HEK293 (cell line): Measurements from ENCODE around the gene NUP210.

Source experiments
- GFI1B ChIP-seq: fragments of 450-650 bp; formaldehyde crosslinking; IDR thresholded peaks from 2 replicates; pipeline ENCODE4 v1.5.1; 2016; ENCODE audit warnings: missing biosample characterization, missing genetic modification characterization
- GLIS2 ChIP-seq: fragments of 450-650 bp; formaldehyde crosslinking; IDR thresholded peaks from 2 replicates; pipeline ENCODE4 v1.5.1; 2016; ENCODE audit warnings: missing biosample characterization, missing genetic modification characterization
- MYNN ChIP-seq: fragments of 450-650 bp; formaldehyde crosslinking; IDR thresholded peaks from 2 replicates; pipeline ENCODE4 v1.5.1; 2016; ENCODE audit warnings: missing biosample characterization, missing genetic modification characterization, borderline replicate concordance
- MZF1 ChIP-seq: fragments of 450-650 bp; formaldehyde crosslinking; IDR thresholded peaks from 2 replicates; pipeline ENCODE4 v1.5.1; 2017; ENCODE audit warnings: missing biosample characterization, missing genetic modification characterization, borderline replicate concordance
- RBAK ChIP-seq: fragments of 450-650 bp; formaldehyde crosslinking; IDR thresholded peaks from 2 replicates; pipeline ENCODE4 v1.5.1; 2016; ENCODE audit warnings: missing biosample characterization, missing genetic modification characterization
- REPIN1 ChIP-seq: fragments of 450-650 bp; formaldehyde crosslinking; IDR thresholded peaks from 2 replicates; pipeline ENCODE4 v1.5.1; 2017; ENCODE audit warnings: missing biosample characterization, missing genetic modification characterization, low read depth
- ZBTB20 ChIP-seq: fragments of 450-650 bp; formaldehyde crosslinking; IDR thresholded peaks from 2 replicates; pipeline ENCODE4 v1.5.1; 2016; ENCODE audit warnings: missing biosample characterization, missing genetic modification characterization
- ZBTB8A ChIP-seq: fragments of 450-650 bp; formaldehyde crosslinking; IDR thresholded peaks from 2 replicates; pipeline ENCODE4 v1.5.1; 2016; ENCODE audit warnings: missing biosample characterization, missing genetic modification characterization
- ZNF10 ChIP-seq: fragments of 450-650 bp; formaldehyde crosslinking; IDR thresholded peaks from 2 replicates; pipeline ENCODE4 v1.5.1; 2017; ENCODE audit warnings: missing biosample characterization, missing genetic modification characterization
- ZNF169 ChIP-seq: fragments of 450-650 bp; formaldehyde crosslinking; IDR thresholded peaks from 2 replicates; pipeline ENCODE4 v1.5.1; 2016; ENCODE audit warnings: missing biosample characterization, missing genetic modification characterization
- ZNF2 ChIP-seq: fragments of 450-650 bp; formaldehyde crosslinking; IDR thresholded peaks from 2 replicates; pipeline ENCODE4 v1.5.1; 2016; ENCODE audit warnings: missing biosample characterization, missing genetic modification characterization
- ZNF302 ChIP-seq: fragments of 450-650 bp; formaldehyde crosslinking; IDR thresholded peaks from 2 replicates; pipeline ENCODE4 v1.5.1; 2016; ENCODE audit warnings: missing biosample characterization, missing genetic modification characterization, low read depth
- ZNF311 ChIP-seq: fragments of 450-650 bp; formaldehyde crosslinking; IDR thresholded peaks from 2 replicates; pipeline ENCODE4 v1.5.1; 2017; ENCODE audit warnings: missing biosample characterization, missing genetic modification characterization, borderline replicate concordance
- ZNF341 ChIP-seq: fragments of 450-650 bp; formaldehyde crosslinking; IDR thresholded peaks from 2 replicates; pipeline ENCODE4; 2016; ENCODE audit warnings: low read depth, missing biosample characterization, missing genetic modification characterization
- ZNF626 ChIP-seq: fragments of 450-650 bp; sonication (Bioruptor Pico); formaldehyde crosslinking; IDR thresholded peaks from 2 replicates; pipeline ENCODE4 v1.5.1; 2018; ENCODE audit warnings: missing biosample characterization, missing genetic modification characterization, inconsistent platforms
- ZNF76 ChIP-seq: fragments of 450-650 bp; formaldehyde crosslinking; IDR thresholded peaks from 2 replicates; pipeline ENCODE4; 2016; ENCODE audit warnings: low read depth, missing biosample characterization, missing genetic modification characterization, borderline replicate concordance
- ZXDB ChIP-seq: fragments of 450-650 bp; formaldehyde crosslinking; IDR thresholded peaks from 2 replicates; pipeline ENCODE4 v1.5.1; 2016; ENCODE audit warnings: missing biosample characterization, missing genetic modification characterization
- TF ChIP-seq, protein P1 (sequence below): fragments of 450-650 bp; formaldehyde crosslinking; IDR thresholded peaks from 2 replicates; pipeline ENCODE4 v1.5.1; 2016; ENCODE audit warnings: missing biosample characterization, missing genetic modification characterization
- TF ChIP-seq, protein P2 (sequence below): fragments of 450-650 bp; formaldehyde crosslinking; IDR thresholded peaks from 2 replicates; pipeline ENCODE4 v1.5.1; 2016; ENCODE audit warnings: missing biosample characterization, missing genetic modification characterization
- TF ChIP-seq, protein P3 (sequence below): fragments of 450-650 bp; formaldehyde crosslinking; IDR thresholded peaks from 2 replicates; pipeline ENCODE4 v1.5.1; 2016; ENCODE audit warnings: missing biosample characterization, missing genetic modification characterization
- TF ChIP-seq, protein P4 (sequence below): fragments of 450-650 bp; formaldehyde crosslinking; IDR thresholded peaks from 2 replicates; pipeline ENCODE4 v1.5.1; 2016; ENCODE audit warnings: missing biosample characterization, missing genetic modification characterization, low read depth
- TF ChIP-seq, protein P5 (sequence below): fragments of 450-650 bp; formaldehyde crosslinking; IDR thresholded peaks from 2 replicates; pipeline ENCODE4 v1.5.1; 2016; ENCODE audit warnings: missing biosample characterization, missing genetic modification characterization
- TF ChIP-seq, protein P6 (sequence below): fragments of 450-650 bp; IDR thresholded peaks from 2 replicates; pipeline ENCODE4 v1.5.1; 2018; ENCODE audit warnings: missing biosample characterization, missing genetic modification characterization
- TF ChIP-seq, protein P7 (sequence below): fragments of 450-650 bp; formaldehyde crosslinking; IDR thresholded peaks from 2 replicates; pipeline ENCODE4 v1.5.1; 2016; ENCODE audit warnings: missing biosample characterization, missing genetic modification characterization

NUP210 gene

DNA sequence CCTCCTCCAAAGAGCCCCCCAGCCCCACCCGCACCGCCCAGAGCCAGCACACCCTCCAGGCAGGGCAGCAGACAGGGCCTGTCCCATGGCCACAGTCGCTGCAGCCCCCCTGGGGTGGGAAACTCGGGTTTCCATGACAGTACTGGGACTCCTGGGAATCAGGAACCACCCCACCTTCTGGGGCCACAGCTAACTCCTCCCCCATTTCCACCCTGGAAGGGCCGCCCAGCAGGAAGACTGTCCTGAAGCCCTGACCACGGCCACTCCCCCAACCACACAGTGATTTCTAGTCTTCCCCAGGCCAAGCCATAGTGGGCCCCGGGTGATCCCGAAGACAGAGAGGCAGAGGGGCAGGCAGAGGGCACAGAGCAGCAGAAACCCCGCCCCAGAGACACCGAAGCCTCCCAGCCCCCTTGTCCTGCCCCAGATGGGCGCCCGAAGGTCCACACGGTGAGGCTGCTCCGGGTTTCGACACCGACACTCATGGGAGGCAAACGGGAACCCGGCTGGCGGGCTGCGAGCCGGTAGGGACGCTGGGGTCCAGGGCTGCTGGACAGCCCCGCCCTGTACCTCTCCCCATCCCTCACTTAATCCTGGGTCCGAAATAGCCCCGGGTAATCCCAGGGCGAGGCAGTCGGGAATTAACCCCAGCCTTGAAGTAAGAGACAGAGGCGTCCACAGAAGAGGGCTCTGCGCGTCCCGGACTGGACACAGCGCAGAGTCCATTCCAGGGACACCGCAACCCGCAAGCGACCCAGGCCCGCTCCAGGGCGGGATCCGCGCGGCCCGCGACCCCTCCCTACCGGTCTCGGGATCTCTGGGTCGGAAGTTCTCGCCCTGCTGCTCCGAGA, 138.4 kb downstream of the NUP210 start (continued):
- TF ChIP-seq ZXDB (tag by site-specific recombination) (no peak), ZNF2 (tag by site-specific recombination) (no peak), REPIN1 (no peak), ZNF311 (tag by site-specific recombination) (no peak), MYNN (tag by site-specific recombination) (no peak), GFI1B (tag by site-specific recombination) (no peak), MZF1 (no peak), GLIS2 (tag by site-specific recombination) (peak; percentile 47), ZNF302 (tag by site-specific recombination) (no peak), ZNF76 (tag by site-specific recombination) (peak; percentile 67; the same call in 1 of the 2 replicates), RBAK (tag by site-specific recombination) (no peak), ZNF169 (tag by site-specific recombination) (no peak), ZNF10 (tag by site-specific recombination) (no peak), ZNF626 (tag by site-specific recombination) (no peak), ZNF341 (tag by site-specific recombination) (peak; percentile 41; the same call in 1 of the 2 replicates), ZBTB8A (tag by site-specific recombination) (peak; percentile 34; the same call in 1 of the 2 replicates), ZBTB20 (peak; percentile 88)
- TF ChIP-seq, protein P1, sequence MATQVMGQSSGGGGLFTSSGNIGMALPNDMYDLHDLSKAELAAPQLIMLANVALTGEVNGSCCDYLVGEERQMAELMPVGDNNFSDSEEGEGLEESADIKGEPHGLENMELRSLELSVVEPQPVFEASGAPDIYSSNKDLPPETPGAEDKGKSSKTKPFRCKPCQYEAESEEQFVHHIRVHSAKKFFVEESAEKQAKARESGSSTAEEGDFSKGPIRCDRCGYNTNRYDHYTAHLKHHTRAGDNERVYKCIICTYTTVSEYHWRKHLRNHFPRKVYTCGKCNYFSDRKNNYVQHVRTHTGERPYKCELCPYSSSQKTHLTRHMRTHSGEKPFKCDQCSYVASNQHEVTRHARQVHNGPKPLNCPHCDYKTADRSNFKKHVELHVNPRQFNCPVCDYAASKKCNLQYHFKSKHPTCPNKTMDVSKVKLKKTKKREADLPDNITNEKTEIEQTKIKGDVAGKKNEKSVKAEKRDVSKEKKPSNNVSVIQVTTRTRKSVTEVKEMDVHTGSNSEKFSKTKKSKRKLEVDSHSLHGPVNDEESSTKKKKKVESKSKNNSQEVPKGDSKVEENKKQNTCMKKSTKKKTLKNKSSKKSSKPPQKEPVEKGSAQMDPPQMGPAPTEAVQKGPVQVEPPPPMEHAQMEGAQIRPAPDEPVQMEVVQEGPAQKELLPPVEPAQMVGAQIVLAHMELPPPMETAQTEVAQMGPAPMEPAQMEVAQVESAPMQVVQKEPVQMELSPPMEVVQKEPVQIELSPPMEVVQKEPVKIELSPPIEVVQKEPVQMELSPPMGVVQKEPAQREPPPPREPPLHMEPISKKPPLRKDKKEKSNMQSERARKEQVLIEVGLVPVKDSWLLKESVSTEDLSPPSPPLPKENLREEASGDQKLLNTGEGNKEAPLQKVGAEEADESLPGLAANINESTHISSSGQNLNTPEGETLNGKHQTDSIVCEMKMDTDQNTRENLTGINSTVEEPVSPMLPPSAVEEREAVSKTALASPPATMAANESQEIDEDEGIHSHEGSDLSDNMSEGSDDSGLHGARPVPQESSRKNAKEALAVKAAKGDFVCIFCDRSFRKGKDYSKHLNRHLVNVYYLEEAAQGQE (tag by site-specific recombination), result peak; percentile 52; the same call in 1 of the 2 replicates
- TF ChIP-seq, protein P2, sequence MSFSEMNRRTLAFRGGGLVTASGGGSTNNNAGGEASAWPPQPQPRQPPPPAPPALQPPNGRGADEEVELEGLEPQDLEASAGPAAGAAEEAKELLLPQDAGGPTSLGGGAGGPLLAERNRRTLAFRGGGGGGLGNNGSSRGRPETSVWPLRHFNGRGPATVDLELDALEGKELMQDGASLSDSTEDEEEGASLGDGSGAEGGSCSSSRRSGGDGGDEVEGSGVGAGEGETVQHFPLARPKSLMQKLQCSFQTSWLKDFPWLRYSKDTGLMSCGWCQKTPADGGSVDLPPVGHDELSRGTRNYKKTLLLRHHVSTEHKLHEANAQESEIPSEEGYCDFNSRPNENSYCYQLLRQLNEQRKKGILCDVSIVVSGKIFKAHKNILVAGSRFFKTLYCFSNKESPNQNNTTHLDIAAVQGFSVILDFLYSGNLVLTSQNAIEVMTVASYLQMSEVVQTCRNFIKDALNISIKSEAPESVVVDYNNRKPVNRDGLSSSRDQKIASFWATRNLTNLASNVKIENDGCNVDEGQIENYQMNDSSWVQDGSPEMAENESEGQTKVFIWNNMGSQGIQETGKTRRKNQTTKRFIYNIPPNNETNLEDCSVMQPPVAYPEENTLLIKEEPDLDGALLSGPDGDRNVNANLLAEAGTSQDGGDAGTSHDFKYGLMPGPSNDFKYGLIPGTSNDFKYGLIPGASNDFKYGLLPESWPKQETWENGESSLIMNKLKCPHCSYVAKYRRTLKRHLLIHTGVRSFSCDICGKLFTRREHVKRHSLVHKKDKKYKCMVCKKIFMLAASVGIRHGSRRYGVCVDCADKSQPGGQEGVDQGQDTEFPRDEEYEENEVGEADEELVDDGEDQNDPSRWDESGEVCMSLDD, result no peak
- TF ChIP-seq, protein P3, sequence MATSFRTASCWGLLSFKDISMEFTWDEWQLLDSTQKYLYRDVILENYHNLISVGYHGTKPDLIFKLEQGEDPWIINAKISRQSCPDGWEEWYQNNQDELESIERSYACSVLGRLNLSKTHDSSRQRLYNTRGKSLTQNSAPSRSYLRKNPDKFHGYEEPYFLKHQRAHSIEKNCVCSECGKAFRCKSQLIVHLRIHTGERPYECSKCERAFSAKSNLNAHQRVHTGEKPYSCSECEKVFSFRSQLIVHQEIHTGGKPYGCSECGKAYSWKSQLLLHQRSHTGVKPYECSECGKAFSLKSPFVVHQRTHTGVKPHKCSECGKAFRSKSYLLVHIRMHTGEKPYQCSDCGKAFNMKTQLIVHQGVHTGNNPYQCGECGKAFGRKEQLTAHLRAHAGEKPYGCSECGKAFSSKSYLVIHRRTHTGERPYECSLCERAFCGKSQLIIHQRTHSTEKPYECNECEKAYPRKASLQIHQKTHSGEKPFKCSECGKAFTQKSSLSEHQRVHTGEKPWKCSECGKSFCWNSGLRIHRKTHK (tag by site-specific recombination), result no peak
- TF ChIP-seq, protein P4, sequence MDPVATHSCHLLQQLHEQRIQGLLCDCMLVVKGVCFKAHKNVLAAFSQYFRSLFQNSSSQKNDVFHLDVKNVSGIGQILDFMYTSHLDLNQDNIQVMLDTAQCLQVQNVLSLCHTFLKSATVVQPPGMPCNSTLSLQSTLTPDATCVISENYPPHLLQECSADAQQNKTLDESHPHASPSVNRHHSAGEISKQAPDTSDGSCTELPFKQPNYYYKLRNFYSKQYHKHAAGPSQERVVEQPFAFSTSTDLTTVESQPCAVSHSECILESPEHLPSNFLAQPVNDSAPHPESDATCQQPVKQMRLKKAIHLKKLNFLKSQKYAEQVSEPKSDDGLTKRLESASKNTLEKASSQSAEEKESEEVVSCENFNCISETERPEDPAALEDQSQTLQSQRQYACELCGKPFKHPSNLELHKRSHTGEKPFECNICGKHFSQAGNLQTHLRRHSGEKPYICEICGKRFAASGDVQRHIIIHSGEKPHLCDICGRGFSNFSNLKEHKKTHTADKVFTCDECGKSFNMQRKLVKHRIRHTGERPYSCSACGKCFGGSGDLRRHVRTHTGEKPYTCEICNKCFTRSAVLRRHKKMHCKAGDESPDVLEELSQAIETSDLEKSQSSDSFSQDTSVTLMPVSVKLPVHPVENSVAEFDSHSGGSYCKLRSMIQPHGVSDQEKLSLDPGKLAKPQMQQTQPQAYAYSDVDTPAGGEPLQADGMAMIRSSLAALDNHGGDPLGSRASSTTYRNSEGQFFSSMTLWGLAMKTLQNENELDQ (tag by site-specific recombination), result no peak
- TF ChIP-seq, protein P5, sequence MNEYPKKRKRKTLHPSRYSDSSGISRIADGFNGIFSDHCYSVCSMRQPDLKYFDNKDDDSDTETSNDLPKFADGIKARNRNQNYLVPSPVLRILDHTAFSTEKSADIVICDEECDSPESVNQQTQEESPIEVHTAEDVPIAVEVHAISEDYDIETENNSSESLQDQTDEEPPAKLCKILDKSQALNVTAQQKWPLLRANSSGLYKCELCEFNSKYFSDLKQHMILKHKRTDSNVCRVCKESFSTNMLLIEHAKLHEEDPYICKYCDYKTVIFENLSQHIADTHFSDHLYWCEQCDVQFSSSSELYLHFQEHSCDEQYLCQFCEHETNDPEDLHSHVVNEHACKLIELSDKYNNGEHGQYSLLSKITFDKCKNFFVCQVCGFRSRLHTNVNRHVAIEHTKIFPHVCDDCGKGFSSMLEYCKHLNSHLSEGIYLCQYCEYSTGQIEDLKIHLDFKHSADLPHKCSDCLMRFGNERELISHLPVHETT (tag by site-specific recombination), result no peak
- TF ChIP-seq, protein P6, sequence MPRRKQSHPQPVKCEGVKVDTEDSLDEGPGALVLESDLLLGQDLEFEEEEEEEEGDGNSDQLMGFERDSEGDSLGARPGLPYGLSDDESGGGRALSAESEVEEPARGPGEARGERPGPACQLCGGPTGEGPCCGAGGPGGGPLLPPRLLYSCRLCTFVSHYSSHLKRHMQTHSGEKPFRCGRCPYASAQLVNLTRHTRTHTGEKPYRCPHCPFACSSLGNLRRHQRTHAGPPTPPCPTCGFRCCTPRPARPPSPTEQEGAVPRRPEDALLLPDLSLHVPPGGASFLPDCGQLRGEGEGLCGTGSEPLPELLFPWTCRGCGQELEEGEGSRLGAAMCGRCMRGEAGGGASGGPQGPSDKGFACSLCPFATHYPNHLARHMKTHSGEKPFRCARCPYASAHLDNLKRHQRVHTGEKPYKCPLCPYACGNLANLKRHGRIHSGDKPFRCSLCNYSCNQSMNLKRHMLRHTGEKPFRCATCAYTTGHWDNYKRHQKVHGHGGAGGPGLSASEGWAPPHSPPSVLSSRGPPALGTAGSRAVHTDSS, result no peak
- TF ChIP-seq, protein P7, sequence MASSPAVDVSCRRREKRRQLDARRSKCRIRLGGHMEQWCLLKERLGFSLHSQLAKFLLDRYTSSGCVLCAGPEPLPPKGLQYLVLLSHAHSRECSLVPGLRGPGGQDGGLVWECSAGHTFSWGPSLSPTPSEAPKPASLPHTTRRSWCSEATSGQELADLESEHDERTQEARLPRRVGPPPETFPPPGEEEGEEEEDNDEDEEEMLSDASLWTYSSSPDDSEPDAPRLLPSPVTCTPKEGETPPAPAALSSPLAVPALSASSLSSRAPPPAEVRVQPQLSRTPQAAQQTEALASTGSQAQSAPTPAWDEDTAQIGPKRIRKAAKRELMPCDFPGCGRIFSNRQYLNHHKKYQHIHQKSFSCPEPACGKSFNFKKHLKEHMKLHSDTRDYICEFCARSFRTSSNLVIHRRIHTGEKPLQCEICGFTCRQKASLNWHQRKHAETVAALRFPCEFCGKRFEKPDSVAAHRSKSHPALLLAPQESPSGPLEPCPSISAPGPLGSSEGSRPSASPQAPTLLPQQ, result peak; percentile 55
